ENCODE results near the gene CD48. TPM values are rescaled to one million over a fixed set of nuclear protein-coding genes. Genes with fewer than 3 reads are reported as not detected.

Gene CD48
- total RNA-seq, 2 donors from 2014 or later, result 434 to 816 TPM

- Mint-ChIP-seq H3K4me1 (ENCODE audit: low read depth in 2 of 2) (peaks cover 86 to 92% of the 10 kb centered on the region in 2 donors), H3K4me3 (peak overlapping the region; percentile 89), H3K27me3 (no peaks in the 10 kb centered on the region), H3K27ac (peak overlapping the region; percentile 93), H3K9me3 (no peaks in the 10 kb centered on the region), H3K36me3 (peaks cover 84% of the 10 kb centered on the region)
- ATAC-seq, result no peak
- DNase-seq (ENCODE audit: low spot score), result no peak
Observed at GRCh38 chr1:160747717-160748116, 36.1 kb upstream of the CD48 start.

- Mint-ChIP-seq H3K27ac (peak overlapping the region; percentile 93), H3K36me3 (peaks cover 84% of the 10 kb centered on the region), H3K4me3 (peak overlapping the region; percentile 89), H3K4me1 (ENCODE audit: low read depth in 2 of 2) (peaks cover 86 to 92% of the 10 kb centered on the region in 2 donors), H3K27me3 (no peaks in the 10 kb centered on the region), H3K9me3 (no peaks in the 10 kb centered on the region)
- ATAC-seq, result no peak
- DNase-seq (ENCODE audit: low spot score), result no peak
Observed at GRCh38 chr1:160746836-160747500, 35.3 kb upstream of the CD48 start.

GRCh38 chr1:160745551-160745950 is 33.9 kb upstream of the CD48 start:
- ATAC-seq (no peak), DNase-seq (ENCODE audit: low spot score) (no peak)
- Mint-ChIP-seq H3K4me1 (ENCODE audit: low read depth in 2 of 2) (peaks cover 83 to 90% of the 10 kb centered on the region in 2 donors), H3K4me3 (peak overlapping the region; percentile 89), H3K9me3 (no peaks in the 10 kb centered on the region), H3K36me3 (peaks cover 81% of the 10 kb centered on the region), H3K27ac (peak overlapping the region; percentile 93), H3K27me3 (no peaks in the 10 kb centered on the region)

- peak overlapping the region; percentile 89 for H3K4me3 Mint-ChIP-seq
Observed at GRCh38 chr1:160744852-160745520, 33.4 kb upstream of the CD48 start.

GRCh38 chr1:160744199-160744851 is 32.7 kb upstream of the CD48 start:
- Mint-ChIP-seq H3K9me3 (no peaks in the 10 kb centered on the region), H3K27me3 (no peaks in the 10 kb centered on the region), H3K36me3 (peaks cover 78% of the 10 kb centered on the region), H3K4me3 (peak overlapping the region; percentile 89), H3K27ac (peak overlapping the region; percentile 93), H3K4me1 (ENCODE audit: low read depth in 2 of 2) (peaks cover 75 to 83% of the 10 kb centered on the region in 2 donors)
- no peak for DNase-seq (ENCODE audit: low spot score)
- ATAC-seq, result peak; percentile 58 to 62

More at GRCh38 chr1:160744852-160745520, 33.4 kb upstream of the CD48 start:
- ATAC-seq (no peak), DNase-seq (ENCODE audit: low spot score) (no peak)
- Mint-ChIP-seq H3K27ac (peak overlapping the region; percentile 93), H3K36me3 (peaks cover 78% of the 10 kb centered on the region), H3K9me3 (no peaks in the 10 kb centered on the region), H3K4me1 (ENCODE audit: low read depth in 2 of 2) (peaks cover 77 to 85% of the 10 kb centered on the region in 2 donors), H3K27me3 (no peaks in the 10 kb centered on the region)

GRCh38 chr1:160743266-160743665 is 31.6 kb upstream of the CD48 start:
- Mint-ChIP-seq H3K36me3 (peaks cover 68% of the 10 kb centered on the region), H3K4me3 (peak overlapping the region; percentile 89), H3K27ac (peak overlapping the region; percentile 93), H3K27me3 (no peaks in the 10 kb centered on the region), H3K9me3 (peaks cover under 1% of the 10 kb centered on the region), H3K4me1 (ENCODE audit: low read depth in 2 of 2) (peaks cover 70 to 80% of the 10 kb centered on the region in 2 donors)
- peak; percentile 70 for DNase-seq (ENCODE audit: low spot score)
- peak; percentile 21 to 51 for ATAC-seq

- ATAC-seq (peak; percentile 57 to 72), DNase-seq (ENCODE audit: low spot score) (peak; percentile 82)
- Mint-ChIP-seq H3K4me3 (peak overlapping the region; percentile 89), H3K36me3 (peaks cover 61% of the 10 kb centered on the region), H3K27ac (peak overlapping the region; percentile 93), H3K9me3 (peaks cover 6% of the 10 kb centered on the region), H3K4me1 (ENCODE audit: low read depth in 2 of 2) (peaks cover 69 to 80% of the 10 kb centered on the region in 2 donors), H3K27me3 (no peaks in the 10 kb centered on the region)
Observed at GRCh38 chr1:160742428-160743127, 31.0 kb upstream of the CD48 start.

- H3K27me3 Mint-ChIP-seq, result no peaks in the 10 kb centered on the region
- H3K4me3 Mint-ChIP-seq, result peak overlapping the region; percentile 89
- peaks cover 63% of the 10 kb centered on the region for H3K36me3 Mint-ChIP-seq
- ATAC-seq, result peak; percentile 13 to 51
- peak overlapping the region; percentile 93 for H3K27ac Mint-ChIP-seq
- peaks cover 10% of the 10 kb centered on the region for H3K9me3 Mint-ChIP-seq
- peaks cover 70 to 80% of the 10 kb centered on the region in 2 donors for H3K4me1 Mint-ChIP-seq (ENCODE audit: low read depth in 2 of 2)
- peak; percentile 69 for DNase-seq (ENCODE audit: low spot score)
Observed at GRCh38 chr1:160741612-160742348, 30.2 kb upstream of the CD48 start.

GRCh38 chr1:160741092-160741501 is 29.5 kb upstream of the CD48 start:
- Mint-ChIP-seq H3K36me3 (peaks cover 65% of the 10 kb centered on the region), H3K4me1 (ENCODE audit: low read depth in 2 of 2) (peaks cover 67 to 77% of the 10 kb centered on the region in 2 donors), H3K9me3 (peaks cover 10% of the 10 kb centered on the region), H3K27me3 (no peaks in the 10 kb centered on the region), H3K4me3 (peak overlapping the region; percentile 89), H3K27ac (peak overlapping the region; percentile 93)
- DNase-seq (ENCODE audit: low spot score) (peak; percentile 85), ATAC-seq (peak; percentile 64 to 69)

GRCh38 chr1:160740133-160740688 is 28.6 kb upstream of the CD48 start:
- no peak for ATAC-seq
- peak overlapping the region; percentile 89 for H3K4me3 Mint-ChIP-seq
- H3K9me3 Mint-ChIP-seq, result peaks cover 13% of the 10 kb centered on the region
- peak overlapping the region; percentile 93 for H3K27ac Mint-ChIP-seq
- peaks cover 66% of the 10 kb centered on the region for H3K36me3 Mint-ChIP-seq
- H3K27me3 Mint-ChIP-seq, result no peaks in the 10 kb centered on the region
- H3K4me1 Mint-ChIP-seq (ENCODE audit: low read depth in 2 of 2), result peaks cover 62 to 73% of the 10 kb centered on the region in 2 donors
- DNase-seq (ENCODE audit: low spot score), result no peak

GRCh38 chr1:160739098-160739511 is 27.5 kb upstream of the CD48 start, which contains the start of gene SLAMF7:
Gene SLAMF7 (plus strand): TSS chr1:160739247. CDS start chr1:160739302, 55 bp downstream.
- Mint-ChIP-seq H3K9me3 (peaks cover 14% of the 10 kb centered on the region), H3K4me1 (ENCODE audit: low read depth in 2 of 2) (peaks cover 57 to 72% of the 10 kb centered on the region in 2 donors), H3K27ac (peak within 1 kb of the TSS; percentile 93), H3K4me3 (peak within 1 kb of the TSS; percentile 89), H3K36me3 (peaks cover 66% of the 10 kb centered on the region), H3K27me3 (no peaks in the 10 kb centered on the region)
- DNase-seq (ENCODE audit: low spot score) (peak; percentile 87), ATAC-seq (peak; percentile 68 to 73)

- Mint-ChIP-seq H3K27me3 (no peaks in the 10 kb centered on the region), H3K4me1 (ENCODE audit: low read depth in 2 of 2) (peaks cover 58 to 72% of the 10 kb centered on the region in 2 donors), H3K27ac (peak overlapping the region; percentile 93), H3K36me3 (peaks cover 65% of the 10 kb centered on the region), H3K4me3 (peak overlapping the region; percentile 89), H3K9me3 (peaks cover 16% of the 10 kb centered on the region)
- no peak for ATAC-seq
- DNase-seq (ENCODE audit: low spot score), result no peak
Observed at GRCh38 chr1:160738271-160738670, 26.6 kb upstream of the CD48 start.
